Ovary (tissue), 9 donors: Measurements from ENCODE around the gene WFIKKN2. TPM values are rescaled to one million over a fixed set of nuclear protein-coding genes. Genes with fewer than 3 reads are reported as not detected.

Experiments used
- DNase-seq, 5 donors: peaks; one replicate each; pipeline ENCODE4 v3.0.0-alpha.2; 2019 to 2020
- H3K27ac ChIP-seq, 2 donors: fragments of 200-600 bp; one replicate each; pipeline versions ENCODE4 v1.5.1 to v1.8.0; 2019 to 2022
- H3K27me3 ChIP-seq: fragments of 200-600 bp; one replicate; pipeline ENCODE4 v1.8.0; 2022
- H3K36me3 ChIP-seq: fragments of 200-600 bp; sonication (generic); one replicate; pipeline ENCODE4 v1.5.1; 2019
- H3K4me1 ChIP-seq: one replicate; pipeline ENCODE4 v1.8.1; 2013; ENCODE audit warnings: mild to moderate bottlenecking, moderate library complexity; ENCODE audit not compliant: insufficient read depth
- H3K4me3 ChIP-seq: fragments of 200-600 bp; sonication (generic); one replicate; pipeline ENCODE4 v1.5.1; 2017
- H3K9me3 ChIP-seq, 2 donors: fragments of 200-600 bp in 1 of 2; sonication (generic) in 1 of 2; one replicate each; pipeline versions ENCODE4 v1.5.1 to v1.8.1; 2013 to 2019; ENCODE audit warnings: mild to moderate bottlenecking in 1 of 2, moderate library complexity in 1 of 2
- CTCF ChIP-seq, 3 donors: fragments of 450-650 bp in 2 of 3; fragments of 200-600 bp in 1 of 3; IDR thresholded peaks; one replicate each; pipeline versions ENCODE4 v1.5.1 to v1.8.0; 2016 to 2022; ENCODE audit warnings: antibody characterized with exemption in 3 of 3, mild to moderate bottlenecking in 1 of 3
- EP300 ChIP-seq: sonication (generic); formaldehyde crosslinking; IDR thresholded peaks from one replicate; pipeline ENCODE4 v1.6.1; 2017; ENCODE audit warnings: antibody characterized with exemption
- POLR2A ChIP-seq: fragments of 450-650 bp; IDR thresholded peaks from one replicate; pipeline ENCODE4 v1.6.1; 2017; ENCODE audit warnings: antibody characterized with exemption, mild to moderate bottlenecking, moderate library complexity
- WGBS, 3 donors: extraction: QIAGEN DNeasy Blood & Tissue Kit in 1 of 3; methylation state at CpG; one replicate each; pipeline versions ENCODE4 v1.1.5 to v1.1.7; 2013 to 2017; 5-methylcytosine and 5-hydroxymethylcytosine counted together
- intact Hi-C, 4 donors: fragments of 100-400 bp; cut with DNase I; formaldehyde crosslinking; loops; one replicate each; pipeline versions ENCODE4 v1.11.0 to v1.15.1; 2022 to 2023
- polyA plus RNA-seq, 2 donors: library from polyadenylated mRNA; stranded (reverse); fragments of 200-250 nt in 1 of 2; fragments of 350-450 nt in 1 of 2; fragmentation: Illumina TruSeq in 1 of 2; extraction: RNeasy Lipid Tissue Mini Kit (QIAGEN cat#74804) in 1 of 2; gene quantifications; one replicate each; pipeline ENCODE4 v1.2.3, GENCODE V29; 2013 to 2014
- total RNA-seq, 7 donors: library from RNA; depleted of rRNA in 2 of 7; stranded (reverse); fragments of >200 nt in 2 of 7; fragmentation: NEBNext Ultra II Directional in 3 of 7; extraction: Animal tissue kit (Norgen Biotek cat#: 25700) in 3 of 7; gene quantifications; one replicate each; pipeline versions ENCODE4 v1.1.0 to v1.2.4, GENCODE V29; 2016 to 2023
- donor health status: DM: no; HTN: no; CAD: no; lungs with moderate emphysema.
- donor health status: DM: no; HTN: no; CAD: no.
- donor health status: Bipolar disorder and iron deficiency.
- donor health status: DM: yes; HTN: yes; CAD: no.
- donor health status: DM: no; HTN: no; CAD: no.
- donor health status: DM: yes; HTN: yes; CAD: no.

The WFIKKN2 gene
- total and polyA plus RNA-seq, 9 donors = 20.9 to 178 (median 91.3) TPM

DNA sequence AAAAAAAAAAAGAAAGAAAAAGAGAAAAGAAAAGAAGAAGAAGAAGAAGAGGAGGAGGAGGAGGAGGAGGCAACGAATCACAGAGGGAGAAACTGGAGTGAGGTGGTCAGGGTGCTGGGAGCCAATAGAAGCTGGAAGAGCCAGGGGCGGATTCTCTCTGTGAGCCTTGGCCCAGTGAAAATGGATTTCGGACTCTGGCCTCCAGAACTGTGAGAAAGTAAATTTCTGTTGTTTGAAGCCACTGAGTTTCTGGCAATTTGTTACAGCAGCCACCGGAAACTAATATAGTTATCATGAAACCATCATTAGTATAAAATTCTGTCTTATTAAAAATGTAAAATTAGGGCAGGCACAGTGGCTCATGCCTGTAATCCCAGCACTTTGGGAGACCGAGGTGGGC is 27.7 kb upstream of the WFIKKN2 start:
- H3K4me1 ChIP-seq = peaks cover 3% of the 10 kb centered on the region
- 74 to 88% (median 76%) methylated on average over 5 of the region's 5 CpGs for WGBS, 3 donors
- no peak for DNase-seq
- no peaks in the 10 kb centered on the region for H3K27me3 ChIP-seq
- no peak overlapping the region for H3K27ac ChIP-seq
- no peak overlapping the region for H3K4me3 ChIP-seq
- no peaks in the 10 kb centered on the region for H3K36me3 ChIP-seq
- intact Hi-C loops = no loop called here
- TF ChIP-seq CTCF (IDR thresholded peaks at IDR 0.05) (no peak), EP300 (no peak), POLR2A (no peak)
- no peaks in the 10 kb centered on the region for H3K9me3 ChIP-seq

DNA sequence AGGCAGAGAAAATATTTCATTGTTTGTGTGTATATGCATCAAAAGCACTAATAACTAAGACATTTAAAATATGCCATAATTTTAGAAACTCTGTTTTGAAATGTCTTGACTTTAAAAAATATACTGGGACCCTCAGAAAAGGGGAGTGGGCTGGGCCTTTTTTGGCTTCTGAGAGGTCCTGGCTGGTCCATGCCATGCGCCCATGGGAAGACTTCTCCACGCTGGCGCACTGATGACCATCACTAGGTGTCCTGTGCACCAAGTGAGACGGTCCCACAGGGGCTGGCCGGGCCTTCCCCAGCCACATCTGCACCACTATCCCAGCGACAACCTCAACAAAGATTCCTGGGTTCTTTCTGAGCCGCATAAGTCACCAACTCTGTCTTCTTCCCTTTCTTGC is 27.0 kb upstream of the WFIKKN2 start:
- Histone ChIP-seq H3K4me1 (peaks cover 3% of the 10 kb centered on the region), H3K27ac (no peak overlapping the region), H3K27me3 (no peaks in the 10 kb centered on the region), H3K36me3 (no peaks in the 10 kb centered on the region), H3K9me3 (no peaks in the 10 kb centered on the region), H3K4me3 (no peak overlapping the region)
- intact Hi-C loops = no loop called here
- DNase-seq = no peak
- no peak for TF ChIP-seq POLR2A
- no peak for TF ChIP-seq EP300
- TF ChIP-seq CTCF (IDR thresholded peaks at IDR 0.05) = no peak
- WGBS, 3 donors = 95 to 98% (median 96%) methylated on average over 7 of the region's 7 CpGs

- Histone ChIP-seq H3K36me3 (no peaks in the 10 kb centered on the region), H3K9me3 (no peaks in the 10 kb centered on the region), H3K27ac (no peak overlapping the region), H3K27me3 (no peaks in the 10 kb centered on the region), H3K4me3 (no peak overlapping the region), H3K4me1 (peaks cover 3% of the 10 kb centered on the region)
- WGBS, 3 donors = 38 to 47% (median 41%) methylated on average over 3 of the region's 3 CpGs
- no peak for DNase-seq
- TF ChIP-seq POLR2A = no peak
- TF ChIP-seq EP300 = no peak
- TF ChIP-seq CTCF (IDR thresholded peaks at IDR 0.05) = no peak
- intact Hi-C loops = no loop called here
Observed at GRCh38 chr17:50808888-50809287, 26.5 kb upstream of the WFIKKN2 start.

GRCh38 chr17:50813583-50813982 is 21.8 kb upstream of the WFIKKN2 start:
- Histone ChIP-seq H3K9me3 (no peaks in the 10 kb centered on the region), H3K27me3 (no peaks in the 10 kb centered on the region), H3K4me3 (no peak overlapping the region), H3K36me3 (no peaks in the 10 kb centered on the region), H3K4me1 (peaks cover 1% of the 10 kb centered on the region), H3K27ac (no peak overlapping the region)
- no peak for DNase-seq
- TF ChIP-seq CTCF (IDR thresholded peaks at IDR 0.05) (no peak), POLR2A (no peak), EP300 (no peak)
- intact Hi-C loops = no loop called here

GRCh38 chr17:50815400-50815799 is 20.0 kb upstream of the WFIKKN2 start:
- no peaks in the 10 kb centered on the region for H3K9me3 ChIP-seq
- no peaks in the 10 kb centered on the region for H3K36me3 ChIP-seq
- no peak overlapping the region for H3K27ac ChIP-seq
- H3K27me3 ChIP-seq = no peaks in the 10 kb centered on the region
- no peak overlapping the region for H3K4me3 ChIP-seq
- peaks cover 1% of the 10 kb centered on the region for H3K4me1 ChIP-seq
- 59 to 73% (median 70%) methylated on average over 3 of the region's 3 CpGs for WGBS, 3 donors
- TF ChIP-seq POLR2A (no peak), CTCF (IDR thresholded peaks at IDR 0.05) (no peak), EP300 (no peak)
- intact Hi-C loops = no loop called here
- no peak for DNase-seq
